NCI-H526 treated with DMSO at 0.1 percent for 48 hours (cell line): ENCODE data around the gene DPF3.

Experiments used
- DNase-seq: peaks from one replicate; lab custom pipeline; 2025; lab: John Stamatoyannopoulos, UW

The DPF3 gene

DNA sequence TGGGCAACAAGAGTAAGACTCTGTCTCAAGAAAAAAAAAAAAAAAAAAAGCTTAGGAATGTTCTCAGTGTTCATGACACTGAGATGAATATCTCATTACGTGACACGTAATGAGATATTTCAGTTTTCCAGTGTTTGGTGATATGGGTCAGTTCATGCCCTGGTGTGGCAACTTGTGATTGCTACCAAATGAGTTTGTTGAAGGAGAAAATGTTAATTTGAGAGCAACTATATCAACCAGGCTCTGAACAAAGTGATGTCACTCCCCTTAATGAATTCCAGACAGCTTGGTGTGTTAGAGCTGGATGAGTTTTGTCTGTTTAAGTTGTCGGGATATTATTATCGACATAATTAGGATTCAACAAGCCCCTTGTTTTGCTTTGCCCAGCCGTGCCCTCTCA lies 211.7 kb downstream of the DPF3 start:
- DNase-seq: no peak

DNA sequence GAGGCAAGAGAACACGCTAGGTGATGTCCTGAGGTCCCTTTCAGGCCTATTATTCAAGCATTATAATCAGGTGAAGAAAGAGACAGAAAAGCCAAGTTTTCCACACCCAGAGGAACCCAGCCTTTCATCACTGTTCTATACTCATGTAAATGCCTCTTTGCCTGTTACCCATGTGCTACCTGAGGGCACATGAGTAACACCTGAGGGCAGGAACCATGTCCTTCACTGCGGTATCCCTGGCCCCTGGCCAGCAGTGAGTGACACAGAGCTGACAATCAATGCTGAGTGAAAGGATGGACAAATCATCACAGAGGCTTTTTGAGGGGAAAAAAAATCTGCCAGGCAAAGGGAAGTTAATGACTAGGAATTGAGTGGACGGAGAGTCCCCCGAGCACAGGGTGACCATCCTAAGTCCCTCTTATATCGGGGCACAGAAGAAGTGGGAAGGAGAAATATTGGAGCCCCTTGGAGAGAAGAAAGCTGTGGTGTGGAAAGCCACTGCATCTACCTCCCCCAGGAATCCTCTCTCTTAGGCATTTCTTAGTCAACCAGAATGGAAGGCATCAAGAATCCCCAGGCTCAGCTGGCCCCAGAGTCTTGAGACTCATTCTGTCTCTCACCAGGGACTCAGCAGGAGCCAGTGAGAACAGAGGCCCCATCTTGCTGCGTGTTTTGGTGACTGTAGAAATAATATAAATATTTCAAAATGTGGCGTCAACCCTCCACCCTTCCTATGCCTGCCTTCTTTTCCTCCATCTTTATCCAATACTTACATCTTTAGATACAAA lies 212.9 kb downstream of the DPF3 start:
- no peak for DNase-seq

DNA sequence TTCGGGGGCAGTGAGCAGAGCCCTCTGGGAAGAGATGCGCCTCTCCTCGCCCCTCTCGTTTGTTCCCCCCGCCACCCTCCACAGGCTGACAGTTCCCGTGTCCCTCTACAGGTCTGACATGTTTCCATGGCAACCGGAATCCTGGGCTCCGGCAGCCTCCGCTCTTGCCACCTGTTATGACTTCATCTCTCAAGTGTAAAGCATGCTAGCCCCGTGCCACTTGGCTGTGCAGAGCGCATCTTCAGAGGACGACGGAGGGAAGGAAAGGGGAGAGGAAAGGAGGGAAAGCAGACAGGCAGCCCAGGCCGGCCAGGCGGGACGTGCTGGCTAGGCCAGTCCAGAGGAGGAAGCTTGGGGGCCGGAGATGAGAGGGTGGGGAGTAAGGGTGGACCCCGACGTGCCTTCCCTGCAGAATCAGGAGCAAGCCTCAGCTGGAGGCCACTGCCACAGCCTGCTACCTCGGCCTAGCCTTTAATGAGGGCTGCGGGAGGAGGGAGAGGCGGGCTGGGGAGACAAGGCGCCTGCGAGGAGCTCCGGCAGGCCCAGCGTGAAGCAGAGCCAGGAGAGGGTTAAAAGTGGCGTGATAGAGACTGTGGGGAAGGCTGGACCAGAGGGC lies 214.3 kb downstream of the DPF3 start:
- no peak for DNase-seq

DNA sequence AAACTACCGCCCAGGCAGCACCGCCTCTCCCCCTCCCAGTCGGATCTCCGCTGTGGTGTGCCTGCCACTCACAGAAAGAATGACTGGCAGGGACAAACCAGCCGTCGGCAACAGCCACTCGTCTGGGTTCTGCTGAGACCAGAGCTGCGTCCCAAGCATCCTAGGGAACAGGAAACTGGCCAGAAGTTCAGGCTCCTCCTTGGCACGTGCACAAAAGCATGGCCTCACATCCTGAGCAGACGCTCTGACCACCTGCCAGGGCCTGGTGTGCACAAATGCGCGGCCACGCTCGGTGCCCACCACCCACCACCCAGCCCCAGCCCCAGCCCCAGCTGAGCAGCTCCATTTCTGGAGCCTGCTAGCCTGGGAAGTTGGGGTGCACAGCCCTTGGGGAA lies 214.8 kb downstream of the DPF3 start:
- DNase-seq: no peak

DNA sequence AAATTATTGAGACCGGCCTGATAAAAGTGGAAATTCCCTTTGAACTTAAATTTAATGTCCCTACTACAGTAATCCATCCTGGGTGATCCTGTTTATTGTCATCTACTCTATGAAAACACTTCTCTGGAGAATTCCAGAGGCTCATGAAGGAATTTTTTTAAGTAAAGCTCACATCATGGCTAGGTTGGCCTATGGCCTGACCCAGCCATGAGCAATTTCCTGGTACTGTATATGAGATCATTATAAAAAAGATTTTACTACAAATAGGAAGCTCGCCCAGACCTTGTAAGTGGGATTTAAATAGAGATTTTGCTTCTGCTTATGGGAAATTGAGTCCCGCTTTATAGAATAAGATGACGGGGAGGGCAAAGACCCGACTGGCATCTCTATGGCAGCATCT lies 215.5 kb downstream of the DPF3 start:
- DNase-seq: no peak

DNA sequence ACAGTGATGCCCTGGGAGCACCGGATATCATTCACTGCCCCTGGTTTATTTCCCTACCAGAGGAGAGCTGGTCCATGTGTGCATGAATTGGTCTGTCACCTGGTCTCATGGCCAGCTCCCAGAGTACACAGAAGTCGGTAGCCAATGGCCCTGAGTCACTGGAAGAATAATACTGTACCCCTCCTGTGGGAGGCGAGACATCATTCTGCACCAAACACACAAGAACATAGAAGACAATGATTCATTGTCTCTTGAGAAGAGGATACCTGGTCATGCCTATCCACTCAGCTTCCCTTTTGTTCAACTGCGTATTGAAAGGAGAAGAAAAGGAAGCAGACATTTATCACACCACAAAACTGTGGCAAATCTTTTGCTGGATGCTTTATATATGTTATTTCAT lies 216.2 kb downstream of the DPF3 start:
- DNase-seq: no peak

DNA sequence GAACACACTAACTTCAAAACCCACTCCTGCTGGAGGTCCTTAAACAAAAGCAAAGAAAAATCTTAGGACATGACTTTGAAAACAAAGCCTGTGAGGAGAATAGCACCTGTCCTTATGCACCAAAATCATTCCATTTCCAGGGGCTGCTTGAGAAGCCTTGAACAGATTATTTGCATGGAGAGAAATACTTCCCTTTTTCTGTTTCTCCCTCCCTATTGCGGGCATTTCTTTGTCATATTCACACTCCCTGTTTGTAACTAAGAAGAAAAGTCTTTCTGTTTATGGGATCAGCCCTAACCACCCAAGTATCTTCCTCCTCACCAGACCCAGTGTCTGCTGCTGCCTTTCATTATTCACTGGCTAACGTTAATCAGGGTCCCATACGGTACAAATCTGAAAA lies 218.8 kb downstream of the DPF3 start:
- DNase-seq: no peak

DNA sequence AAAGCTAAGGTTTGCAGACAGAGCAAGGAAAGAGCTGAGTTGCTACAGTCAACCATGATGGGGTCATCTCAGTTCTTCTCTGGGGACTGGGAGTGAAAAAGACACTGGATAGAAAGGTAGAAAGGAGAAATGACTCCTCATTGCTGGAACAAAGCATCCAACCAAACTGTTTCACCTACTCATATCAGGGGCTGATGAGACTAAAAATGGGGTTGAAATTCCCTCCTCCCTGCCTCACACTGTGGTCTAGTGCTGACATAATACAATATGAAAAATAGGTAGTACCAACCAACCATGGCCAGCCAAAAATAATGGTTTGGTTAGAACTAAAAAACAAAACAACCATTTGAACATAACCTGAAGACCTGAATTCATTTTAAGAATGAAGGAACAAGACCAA lies 220.7 kb downstream of the DPF3 start:
- DNase-seq: no peak

DNA sequence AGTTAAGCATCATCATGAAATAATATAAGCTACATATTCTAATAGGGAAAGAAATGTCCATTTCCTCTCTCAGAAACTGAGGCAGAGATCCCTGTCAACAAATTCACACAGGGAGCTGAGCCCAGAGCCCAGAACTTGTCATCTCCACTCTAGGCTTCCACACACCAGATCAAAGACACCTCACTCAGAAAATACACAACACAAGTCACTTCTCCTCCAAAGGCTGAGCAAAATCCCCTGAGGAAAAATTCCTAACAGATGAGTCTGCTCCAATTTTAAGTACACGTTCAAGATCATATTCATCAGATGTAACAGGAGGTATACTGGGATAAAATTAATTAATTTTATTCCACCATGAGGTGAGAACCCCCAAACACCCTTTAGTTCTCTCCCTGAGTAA lies 227.3 kb downstream of the DPF3 start:
- DNase-seq: no peak

DNA sequence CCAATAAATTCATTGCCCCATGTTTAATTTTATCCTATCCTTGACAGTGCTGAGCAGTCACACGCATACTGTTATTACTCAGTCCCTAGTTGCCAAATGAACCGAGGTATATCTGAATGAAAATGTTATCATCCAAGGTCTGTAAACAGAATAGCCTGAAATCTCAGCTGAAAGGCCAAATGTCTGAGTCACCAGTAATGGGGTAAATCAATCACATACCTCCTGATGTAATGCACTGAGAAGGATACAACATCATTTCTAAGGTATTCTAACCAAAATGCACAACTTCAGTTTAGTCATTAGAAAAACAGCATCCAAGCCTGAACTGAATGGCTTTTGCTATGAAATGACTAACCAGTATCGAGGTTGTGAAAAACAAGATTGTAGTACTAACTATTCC lies 228.6 kb downstream of the DPF3 start:
- no peak for DNase-seq

DNA sequence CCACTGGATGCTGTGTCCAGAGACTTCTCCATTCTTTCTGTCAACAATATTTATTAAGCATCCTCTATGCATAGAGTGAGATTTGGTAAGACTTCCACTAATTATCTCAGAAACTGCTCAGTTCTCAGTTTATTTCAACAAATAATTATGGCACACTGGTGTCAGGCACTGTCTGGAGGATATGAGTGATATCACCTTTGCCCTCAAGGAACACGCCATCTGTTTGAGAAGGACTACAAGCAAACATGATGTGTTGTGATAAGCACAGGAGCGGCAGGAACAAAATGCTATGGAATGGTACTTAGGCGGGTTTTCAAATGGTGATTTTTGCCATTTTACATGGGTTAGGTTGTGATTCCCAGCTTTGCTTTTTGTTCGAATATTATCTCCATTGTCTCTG lies 229.2 kb downstream of the DPF3 start:
- DNase-seq: no peak

DNA sequence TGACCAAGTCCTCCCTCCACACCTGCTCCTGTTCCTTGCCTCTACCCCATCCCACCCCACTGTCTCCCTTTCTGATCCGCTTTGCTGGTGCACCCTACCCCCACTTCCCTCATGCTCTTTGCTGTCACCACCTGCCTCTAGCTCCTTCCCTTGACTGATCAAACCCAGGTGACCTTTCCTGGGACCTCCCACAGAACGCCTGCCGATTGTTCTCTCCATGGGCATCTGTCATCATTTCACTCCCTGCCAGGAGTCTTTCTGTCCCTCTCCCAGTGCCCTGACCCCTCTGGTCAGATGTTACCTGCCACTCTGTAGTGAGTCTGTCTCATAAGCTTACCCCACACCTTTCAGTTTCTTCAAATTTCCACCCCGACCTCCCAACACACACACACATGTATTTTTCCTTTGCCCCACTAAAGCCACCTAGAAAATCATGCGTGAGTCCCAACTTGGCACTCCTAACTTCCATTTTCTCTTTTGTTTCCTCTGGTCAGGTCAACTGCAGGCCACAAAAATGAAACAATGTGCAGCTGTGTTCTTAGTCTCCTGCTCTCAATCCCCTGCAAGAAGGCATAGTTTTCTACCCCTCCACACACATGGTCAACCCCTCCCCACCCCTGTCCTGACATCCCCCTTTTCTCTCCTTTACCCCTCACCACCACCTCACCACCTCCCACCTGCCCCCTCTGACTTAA lies 229.8 kb downstream of the DPF3 start:
- DNase-seq: no peak

DNA sequence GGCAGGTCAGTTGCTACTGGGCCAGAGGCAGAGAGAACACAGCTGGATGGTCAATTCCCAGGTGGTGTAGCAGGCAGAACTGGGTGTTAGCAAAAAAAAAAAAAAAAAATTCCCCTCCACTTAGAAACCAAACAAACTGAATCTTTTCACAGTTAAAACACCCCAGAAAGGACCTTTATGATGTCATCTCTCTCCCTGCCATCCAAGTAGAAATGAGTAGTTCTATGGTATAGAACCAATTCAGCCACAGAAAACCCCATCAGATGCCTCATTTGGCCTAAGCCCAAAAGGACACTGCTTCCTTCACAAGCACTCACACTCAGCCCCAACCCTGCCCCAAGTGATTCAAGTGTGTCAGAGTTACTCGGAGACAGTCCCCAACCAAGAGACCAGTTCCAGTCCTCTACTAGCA lies 230.8 kb downstream of the DPF3 start:
- DNase-seq: no peak

DNA sequence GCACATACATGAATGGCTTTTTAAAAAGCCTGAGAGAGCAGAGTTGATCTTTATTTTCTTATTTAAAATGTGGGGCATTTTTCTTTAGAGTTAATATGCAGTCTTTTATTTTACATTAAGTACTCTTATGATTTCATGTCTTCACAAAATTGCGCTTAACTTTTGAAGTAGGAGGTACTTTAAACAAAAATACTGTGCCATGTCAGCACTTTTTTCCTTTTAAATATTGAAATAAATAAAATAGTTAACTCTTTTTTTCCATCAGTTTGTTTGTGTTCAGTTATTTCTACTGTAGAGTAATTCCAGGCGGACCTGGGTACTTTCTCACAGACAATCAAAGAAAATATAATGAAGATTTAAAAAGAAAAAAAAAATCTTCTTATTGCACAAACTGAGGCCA lies 231.7 kb downstream of the DPF3 start:
- DNase-seq: no peak

DNA sequence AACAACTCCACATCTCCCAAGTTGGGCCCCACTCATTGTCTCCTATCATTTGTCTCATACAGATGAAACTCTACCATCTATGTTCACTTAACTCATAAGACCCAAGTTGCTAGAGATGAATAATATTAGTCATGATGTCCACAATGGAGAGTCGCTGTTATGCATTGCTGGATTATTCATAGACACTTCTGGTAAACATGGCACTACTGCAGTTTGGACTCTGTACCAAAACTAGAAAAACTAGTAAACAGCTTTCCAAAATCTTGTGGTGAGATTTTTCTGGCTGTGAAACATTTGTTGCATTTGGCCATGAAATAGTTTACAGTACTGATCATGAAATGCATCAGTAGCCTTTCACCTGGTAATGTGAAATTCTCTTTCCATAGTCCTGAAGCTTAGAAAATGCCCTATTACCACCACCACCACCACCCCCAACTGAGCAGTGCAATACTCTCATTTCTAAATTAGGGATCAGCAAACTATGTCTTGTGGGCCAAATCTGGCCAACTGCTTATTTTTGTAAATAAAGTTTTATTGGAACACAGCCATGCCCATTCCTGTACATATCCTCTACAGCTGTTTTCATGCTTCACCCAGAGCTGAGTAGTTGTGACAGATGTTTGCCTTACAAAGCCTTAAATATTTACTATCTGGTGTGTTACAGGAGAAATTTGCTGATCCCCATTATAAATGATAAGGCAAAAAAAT lies 236.5 kb downstream of the DPF3 start:
- DNase-seq: no peak

DNA sequence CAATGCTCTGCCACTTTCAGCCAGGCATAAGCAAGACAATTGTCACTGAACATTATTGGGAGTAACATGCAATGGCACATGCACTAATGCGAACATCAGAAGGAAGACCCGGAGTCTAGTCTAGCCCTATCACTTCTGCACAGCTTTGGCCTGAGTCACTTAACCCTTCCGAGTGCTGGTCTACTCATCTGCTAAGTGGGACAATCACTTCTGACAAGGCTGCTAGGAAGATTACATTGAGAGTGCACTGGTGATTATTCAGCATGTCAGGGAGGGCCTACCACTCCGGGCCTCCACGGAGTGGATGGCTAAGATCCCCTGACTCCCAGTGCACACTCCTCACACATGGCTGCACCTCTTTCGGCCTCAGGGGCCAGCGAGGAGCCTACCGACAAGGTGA lies 240.9 kb downstream of the DPF3 start:
- no peak for DNase-seq

DNA sequence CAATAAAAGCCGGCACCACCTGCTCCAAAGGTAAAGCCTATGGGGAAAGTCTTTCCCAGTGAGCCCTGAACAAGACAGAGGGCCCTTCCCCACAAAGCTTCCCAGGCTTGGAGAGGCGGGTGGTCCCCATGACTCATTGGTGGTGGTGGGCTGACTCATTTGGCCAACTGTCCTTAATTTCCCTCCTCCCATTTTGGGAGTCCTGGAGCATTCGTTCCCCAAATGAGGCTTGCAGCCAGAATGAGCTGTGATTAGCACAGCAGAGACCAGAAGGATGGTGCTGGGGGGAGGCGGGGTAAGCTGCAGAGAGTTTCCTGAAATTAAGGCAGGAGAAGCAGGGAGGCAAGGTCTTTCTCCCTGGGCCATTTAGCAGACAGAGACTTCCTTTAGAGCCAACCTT lies 241.7 kb downstream of the DPF3 start:
- no peak for DNase-seq

DNA sequence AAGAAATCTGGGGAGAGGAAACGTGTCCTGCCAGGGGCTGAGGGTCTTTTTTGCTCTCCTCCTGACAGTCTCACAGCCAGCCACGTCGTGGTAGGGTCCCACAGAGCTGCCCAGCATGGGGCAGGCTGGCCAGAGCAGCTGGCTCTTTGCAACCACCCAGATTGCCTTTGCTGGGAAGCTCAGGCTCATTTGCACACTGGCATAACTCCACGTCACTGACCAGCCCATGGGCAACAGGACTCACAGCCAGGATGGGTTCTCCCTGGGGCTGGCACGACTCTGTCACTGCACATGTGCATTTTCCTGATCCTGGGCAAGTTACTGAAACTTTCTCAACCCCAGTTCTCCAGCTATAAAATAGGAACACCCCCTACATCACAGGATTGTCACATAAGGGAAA lies 242.2 kb downstream of the DPF3 start:
- DNase-seq: no peak

DNA sequence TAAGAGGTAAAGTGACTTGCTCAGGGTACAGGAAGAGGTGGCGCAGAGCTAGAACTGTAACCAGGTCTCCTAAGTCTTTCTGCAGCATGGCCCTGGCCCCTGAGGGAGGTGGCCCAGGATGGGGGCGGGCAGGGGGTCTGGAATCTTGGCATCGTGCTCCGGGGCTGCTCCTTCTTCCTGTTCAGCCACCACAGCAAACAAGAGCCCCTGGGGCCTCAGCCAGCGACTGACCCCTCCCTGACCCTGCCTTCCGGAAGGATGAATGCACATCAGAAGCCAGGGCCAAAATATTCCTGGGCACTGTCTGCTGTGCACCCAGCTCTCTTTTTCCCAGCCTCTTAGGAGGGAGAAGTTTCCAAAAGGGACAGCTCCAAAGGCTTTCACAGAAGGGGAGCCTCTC lies 242.8 kb downstream of the DPF3 start:
- DNase-seq: no peak

DNA sequence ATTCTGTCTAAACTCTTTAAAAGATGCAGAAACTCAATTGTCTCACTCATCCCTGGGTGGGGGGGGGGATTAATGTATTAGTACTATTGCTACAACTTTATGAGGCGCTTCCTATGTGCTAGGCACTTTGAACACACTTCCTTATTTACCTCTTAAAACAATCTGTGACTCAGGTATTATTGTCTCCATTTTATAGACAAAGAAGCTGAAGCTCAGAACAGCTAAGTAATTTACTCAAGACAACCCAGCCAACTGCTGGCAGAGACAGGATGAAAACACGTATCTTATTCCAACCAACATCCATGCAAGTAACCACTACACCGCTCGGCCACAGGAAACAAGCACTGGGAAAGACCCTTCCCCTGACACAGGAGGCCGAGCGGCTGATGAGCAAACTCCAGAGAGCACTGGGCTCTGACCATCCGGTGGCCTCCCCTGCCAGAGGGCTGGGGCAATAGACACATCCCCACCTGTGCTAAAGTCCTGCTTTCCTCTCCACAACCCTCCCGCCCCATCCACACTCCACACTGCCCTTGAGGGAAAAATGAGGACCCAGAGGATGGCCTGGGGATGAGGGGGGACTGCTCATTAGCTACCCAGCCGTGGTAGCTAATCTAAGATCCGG lies 244.2 kb downstream of the DPF3 start:
- no peak for DNase-seq

DNA sequence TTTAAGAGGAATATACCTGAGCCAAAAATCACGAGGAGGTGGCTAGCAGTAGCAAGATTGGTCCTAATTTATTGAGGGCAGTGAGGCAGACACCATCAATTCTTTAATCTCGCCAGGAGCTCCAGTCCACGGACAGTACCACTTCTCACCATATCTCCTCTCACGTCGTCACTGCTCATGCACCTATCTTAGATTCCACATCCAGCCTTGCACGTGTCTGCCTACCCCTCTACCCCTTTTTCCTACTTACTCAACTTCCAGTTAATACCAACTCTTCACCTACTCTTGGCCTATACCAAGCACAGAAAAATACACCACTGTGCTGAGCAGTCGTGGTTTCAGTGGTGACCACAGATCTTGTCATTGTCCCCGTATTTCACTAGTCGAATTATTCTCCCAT lies 246.1 kb downstream of the DPF3 start:
- no peak for DNase-seq

DNA sequence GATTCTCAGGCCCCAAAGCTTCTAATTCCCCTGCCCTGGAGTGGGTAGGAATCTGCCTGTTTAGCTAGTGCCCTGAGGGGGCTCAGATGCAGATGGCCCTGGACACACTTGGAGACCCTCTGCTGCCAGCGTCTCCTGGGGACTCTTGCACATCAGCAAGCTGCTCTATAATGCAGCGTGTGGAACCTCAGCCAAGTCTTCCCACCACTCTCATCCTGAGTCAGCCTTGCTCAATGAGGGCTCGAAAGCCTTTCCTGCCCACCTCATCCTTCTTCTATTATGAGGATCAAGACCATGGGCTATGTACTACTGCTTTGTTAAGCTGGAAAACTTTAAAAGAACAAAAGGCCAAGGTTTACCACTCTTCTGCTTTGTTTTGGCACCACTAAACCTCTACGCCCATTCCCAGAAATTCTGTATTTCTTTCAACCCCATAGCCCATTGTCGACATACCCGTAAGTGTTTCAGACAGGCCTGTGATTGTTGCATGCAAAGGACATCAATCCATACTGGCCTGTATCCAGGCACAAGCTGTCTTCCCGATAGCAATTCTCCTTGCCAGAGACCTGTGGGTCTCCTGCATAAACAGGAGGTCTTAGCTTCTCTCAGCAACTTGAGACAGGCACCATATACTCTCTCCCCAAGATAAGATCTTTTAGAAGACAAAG lies 246.9 kb downstream of the DPF3 start:
- no peak for DNase-seq
